GM12872 (cell line): ENCODE results near the gene ABCB9.

Experiments used
- TF ChIP-seq, protein P1 (sequence below): IDR thresholded peaks from 3 replicates; pipeline ENCODE4 v1.5.1; 2011; ENCODE audit warnings: low read depth, mild to moderate bottlenecking, low read length, moderate library complexity; ENCODE audit not compliant: insufficient read depth

ABCB9 gene

DNA sequence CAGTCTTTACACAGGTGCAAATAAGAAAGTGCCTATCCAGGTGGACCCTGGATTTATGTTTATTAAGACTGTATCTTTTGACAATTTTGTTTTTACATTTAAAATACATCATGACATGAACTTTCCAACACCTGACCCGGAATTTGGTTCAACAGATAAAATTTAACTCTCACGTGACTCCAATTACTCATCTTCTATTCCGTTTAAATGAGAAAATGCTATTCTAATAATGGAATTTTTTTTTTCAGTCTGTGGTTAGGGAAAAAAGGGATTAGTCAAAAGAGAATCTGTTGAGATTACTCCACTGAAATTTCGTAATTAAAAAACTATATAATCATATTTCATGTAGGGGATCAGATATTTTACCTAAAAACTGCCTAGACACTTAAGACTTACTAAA, 81.4 kb downstream of the ABCB9 start:
- TF ChIP-seq, protein P1, sequence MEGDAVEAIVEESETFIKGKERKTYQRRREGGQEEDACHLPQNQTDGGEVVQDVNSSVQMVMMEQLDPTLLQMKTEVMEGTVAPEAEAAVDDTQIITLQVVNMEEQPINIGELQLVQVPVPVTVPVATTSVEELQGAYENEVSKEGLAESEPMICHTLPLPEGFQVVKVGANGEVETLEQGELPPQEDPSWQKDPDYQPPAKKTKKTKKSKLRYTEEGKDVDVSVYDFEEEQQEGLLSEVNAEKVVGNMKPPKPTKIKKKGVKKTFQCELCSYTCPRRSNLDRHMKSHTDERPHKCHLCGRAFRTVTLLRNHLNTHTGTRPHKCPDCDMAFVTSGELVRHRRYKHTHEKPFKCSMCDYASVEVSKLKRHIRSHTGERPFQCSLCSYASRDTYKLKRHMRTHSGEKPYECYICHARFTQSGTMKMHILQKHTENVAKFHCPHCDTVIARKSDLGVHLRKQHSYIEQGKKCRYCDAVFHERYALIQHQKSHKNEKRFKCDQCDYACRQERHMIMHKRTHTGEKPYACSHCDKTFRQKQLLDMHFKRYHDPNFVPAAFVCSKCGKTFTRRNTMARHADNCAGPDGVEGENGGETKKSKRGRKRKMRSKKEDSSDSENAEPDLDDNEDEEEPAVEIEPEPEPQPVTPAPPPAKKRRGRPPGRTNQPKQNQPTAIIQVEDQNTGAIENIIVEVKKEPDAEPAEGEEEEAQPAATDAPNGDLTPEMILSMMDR, result no peak

DNA sequence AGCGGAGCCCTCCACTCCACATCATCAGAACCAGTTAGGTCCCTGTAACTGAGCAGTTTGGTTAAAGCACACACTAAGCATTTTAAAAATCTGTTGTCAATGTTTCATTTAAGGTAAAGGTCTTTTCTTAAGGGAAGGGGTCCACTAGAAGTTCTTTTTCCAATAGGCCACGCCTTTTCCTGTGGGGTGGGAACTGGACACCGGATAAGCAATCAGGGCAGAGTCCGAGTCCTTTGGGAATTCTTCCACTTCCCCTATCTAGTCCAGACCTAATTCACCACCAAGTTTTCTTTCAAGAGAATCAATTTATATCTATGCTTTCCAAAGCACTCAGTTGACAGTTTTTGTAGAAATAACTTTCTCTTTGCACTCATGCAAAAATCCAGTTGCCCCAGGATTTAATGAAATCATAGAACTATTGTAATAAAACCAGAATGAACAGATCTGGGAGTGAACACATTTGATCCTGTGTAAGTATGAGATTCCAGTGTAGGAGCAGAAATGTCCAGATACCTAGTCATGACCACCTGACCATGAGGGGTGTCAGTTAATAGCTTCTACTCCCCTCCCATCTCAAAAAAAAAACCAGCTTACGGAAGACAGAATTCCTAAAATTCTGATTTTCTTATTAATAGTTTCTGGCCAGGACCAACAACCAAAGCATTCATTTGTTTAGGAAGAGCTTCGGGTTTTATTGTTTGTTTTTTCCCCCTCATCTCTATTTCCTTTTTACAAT, 82.0 kb downstream of the ABCB9 start:
- TF ChIP-seq, protein P1, result no peak

GRCh38 chr12:122882908-122883558, 83.2 kb downstream of the ABCB9 start:
- TF ChIP-seq, protein P1, result no peak

GRCh38 chr12:122880668-122881067, 85.6 kb downstream of the ABCB9 start:
- TF ChIP-seq, protein P1, result peak; percentile 60

GRCh38 chr12:122880155-122880667, 86.1 kb downstream of the ABCB9 start:
- TF ChIP-seq, protein P1, result no peak
